ENCODE data around the gene C22orf15.

DNA sequence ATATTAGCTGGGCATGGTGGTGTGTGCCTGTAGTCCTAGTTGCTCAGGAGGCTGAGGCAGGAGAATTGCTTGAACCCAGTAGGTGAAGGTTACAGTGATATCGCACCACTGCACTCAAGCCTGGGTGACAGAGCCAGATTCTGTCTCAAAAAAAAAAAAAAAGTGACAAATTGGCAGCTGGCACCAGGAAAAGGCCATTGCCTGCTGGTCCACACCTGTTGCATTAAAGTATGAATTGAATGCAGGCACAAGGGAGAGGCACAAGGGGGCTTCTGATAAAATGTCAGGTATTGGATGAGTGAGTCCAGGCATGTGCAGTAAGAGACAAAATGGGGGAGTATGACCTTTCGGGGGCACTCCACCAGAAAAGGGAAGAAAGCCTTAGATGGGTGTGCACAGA is 40.1 kb upstream of the C22orf15 start:
- TF ChIP-seq, protein P1, sequence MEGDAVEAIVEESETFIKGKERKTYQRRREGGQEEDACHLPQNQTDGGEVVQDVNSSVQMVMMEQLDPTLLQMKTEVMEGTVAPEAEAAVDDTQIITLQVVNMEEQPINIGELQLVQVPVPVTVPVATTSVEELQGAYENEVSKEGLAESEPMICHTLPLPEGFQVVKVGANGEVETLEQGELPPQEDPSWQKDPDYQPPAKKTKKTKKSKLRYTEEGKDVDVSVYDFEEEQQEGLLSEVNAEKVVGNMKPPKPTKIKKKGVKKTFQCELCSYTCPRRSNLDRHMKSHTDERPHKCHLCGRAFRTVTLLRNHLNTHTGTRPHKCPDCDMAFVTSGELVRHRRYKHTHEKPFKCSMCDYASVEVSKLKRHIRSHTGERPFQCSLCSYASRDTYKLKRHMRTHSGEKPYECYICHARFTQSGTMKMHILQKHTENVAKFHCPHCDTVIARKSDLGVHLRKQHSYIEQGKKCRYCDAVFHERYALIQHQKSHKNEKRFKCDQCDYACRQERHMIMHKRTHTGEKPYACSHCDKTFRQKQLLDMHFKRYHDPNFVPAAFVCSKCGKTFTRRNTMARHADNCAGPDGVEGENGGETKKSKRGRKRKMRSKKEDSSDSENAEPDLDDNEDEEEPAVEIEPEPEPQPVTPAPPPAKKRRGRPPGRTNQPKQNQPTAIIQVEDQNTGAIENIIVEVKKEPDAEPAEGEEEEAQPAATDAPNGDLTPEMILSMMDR (IDR thresholded peaks at IDR 0.05; ENCODE audit: poor library complexity) = no peak
- no peak for TF ChIP-seq EZH2 (IDR thresholded peaks at IDR 0.05; ENCODE audit: borderline replicate concordance)

All from hepatocyte (in vitro differentiated cells).